HepG2 (cell line): ENCODE measurements around the gene ESR1.

Experiments used
- CTCF ChIP-seq: sonication (generic); formaldehyde crosslinking; IDR thresholded peaks from 2 replicates; pipeline ENCODE4 v1.5.0; 2020; ENCODE audit warnings: mild to moderate bottlenecking, missing genetic modification reagents, moderate library complexity
- USF2 ChIP-seq, 2 experiments: sonication (generic) in 1 of 2; formaldehyde crosslinking in 1 of 2; IDR thresholded peaks; 2 replicates each; pipeline versions ENCODE4 v1.5.1 to v1.6.1; 2011 to 2020; ENCODE audit warnings: borderline replicate concordance in 1 of 2, low read depth in 1 of 2, low read length in 1 of 2, mild to moderate bottlenecking in 1 of 2, missing genetic modification reagents in 1 of 2, moderate library complexity in 1 of 2

GRCh38 chr6:152087701-152088100 lies 280.2 kb downstream of the ESR1 start:
- TF ChIP-seq CTCF (CRISPR knock-in tag): no peak
- TF ChIP-seq USF2 (IDR thresholded peaks at IDR 0.05; ENCODE audit: low read depth, low read length): no peak
- no peak for TF ChIP-seq USF2 (CRISPR knock-in tag; IDR thresholded peaks at IDR 0.05; ENCODE audit: borderline replicate concordance)
